Sciatic nerve (tissue), 2 donors: Measurements from ENCODE around the gene ZNF586. TPM values are rescaled to one million over a fixed set of nuclear protein-coding genes. Genes with fewer than 3 reads are reported as not detected.
A peak's percentile ranks its signal among the peaks of the same experiment; 100 is the strongest.
"Not testable (repeated sequence)": the region's sequence is repeated elsewhere in the genome, so short reads cannot be mapped to it uniquely, and the experiment has no call there.

Experiments used
- ATAC-seq: fragments of 200-7000 bp; cut with Tn5 transposase; one replicate; pipeline ENCODE4 v1.9.1; 2020; ENCODE audit warnings: mild to moderate bottlenecking, moderate library complexity
- DNase-seq: peaks from one replicate; pipeline ENCODE4 v3.0.0-alpha.2; 2020; ENCODE audit warnings: low spot score
- intact Hi-C: fragments of 100-400 bp; cut with DNase I; formaldehyde crosslinking; loops from one replicate; pipeline ENCODE4 v1.14.2; 2022
- total RNA-seq: library from RNA; stranded (reverse); fragmentation: NEBNext Ultra II Directional; extraction: Animal tissue kit (Norgen Biotek cat#: 25700); gene quantifications from one replicate; pipeline ENCODE4 v1.2.1, GENCODE V29; 2021
- donor health status: DM: no; HTN: no; CAD: no.
- donor health status: DM: no; HTN: no; CAD: no.

Gene ZNF586
- 20.0 TPM for total RNA-seq

DNA sequence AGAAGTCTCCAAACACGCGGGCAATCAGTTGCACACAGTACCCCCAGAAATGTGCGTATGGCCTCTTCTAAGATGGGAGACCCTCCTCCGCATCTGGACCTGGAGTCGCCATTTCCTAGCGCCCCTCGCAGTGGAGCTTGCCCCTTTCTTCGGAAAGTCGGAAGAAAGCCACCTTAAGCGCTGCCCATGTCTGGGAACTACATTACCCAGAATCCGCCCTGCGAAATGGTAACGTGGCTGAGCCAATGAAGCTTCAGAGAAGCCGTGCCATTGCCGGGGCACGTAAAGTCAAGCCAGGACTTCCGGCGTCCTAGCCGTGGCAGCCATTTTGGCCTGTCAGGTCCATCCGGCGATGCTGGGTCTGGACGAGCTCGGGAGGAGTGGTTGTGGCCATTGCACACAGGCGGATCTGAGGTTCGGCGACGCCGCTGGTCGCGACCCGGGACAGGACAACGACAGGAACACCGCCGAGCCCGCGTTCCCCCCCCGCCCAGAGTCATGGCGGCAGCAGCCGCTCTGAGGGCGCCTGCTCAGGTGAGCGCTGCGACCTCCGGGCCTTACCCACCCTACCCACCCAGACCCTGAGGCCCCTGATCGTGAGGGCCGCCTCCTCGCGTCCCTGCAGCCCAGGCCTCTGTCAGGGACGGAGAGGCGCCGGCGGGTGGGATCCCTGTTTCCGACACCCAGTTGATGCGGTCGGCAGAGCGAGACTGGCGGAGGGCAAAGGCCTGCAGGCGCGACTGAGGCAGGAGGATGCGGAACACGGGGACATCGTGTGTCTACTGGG lies at the start of gene ZNF586:
Gene ZNF586, plus strand, starts transcription at position 332 of the 787 bp plus-strand sequence. Its CDS starts 167 bp downstream, at position 499.
- intact Hi-C loops, result no loop called here
- peak; percentile 100 for ATAC-seq

DNA sequence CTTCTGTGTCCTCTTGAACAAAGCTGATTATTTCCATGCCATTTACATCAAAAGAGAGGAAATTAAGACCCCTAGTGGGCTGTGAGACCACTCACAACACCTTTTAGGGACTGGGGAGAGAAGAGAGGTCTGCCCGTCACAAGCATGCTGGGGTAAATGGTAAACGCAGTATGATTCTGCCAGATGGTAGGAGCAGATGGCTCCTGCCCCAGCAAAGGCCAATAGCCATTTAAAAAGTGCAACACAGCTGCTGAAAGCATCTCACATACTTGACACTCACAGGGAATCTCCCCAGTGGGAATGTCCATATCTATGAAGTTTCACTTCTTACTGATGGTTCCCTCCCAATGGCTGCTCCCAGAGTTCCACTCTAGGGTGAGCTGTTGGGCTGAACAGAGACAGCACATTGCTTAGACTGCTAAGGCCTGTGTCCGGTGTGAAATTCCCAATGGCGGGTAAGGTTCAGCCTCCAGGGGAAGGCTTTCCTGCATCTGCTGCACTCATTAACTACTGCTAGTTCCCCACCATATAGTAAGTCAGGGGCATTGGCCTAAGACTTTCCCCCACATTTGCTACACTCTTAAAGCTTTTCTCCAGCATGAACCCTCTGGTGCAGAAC lies 49.5 kb upstream of the ZNF586 start:
- ATAC-seq (no peak), DNase-seq (no peak)
- intact Hi-C loops, result loop anchor here (5.0 to 10.0 kb wide), 2 partner anchors 1525 to 1933 kb away; partner anchors contain the start of gene ZSCAN5B

More for the DNA sequence above, at the start of gene ZNF586:
- DNase-seq, result peak; percentile 90

DNA sequence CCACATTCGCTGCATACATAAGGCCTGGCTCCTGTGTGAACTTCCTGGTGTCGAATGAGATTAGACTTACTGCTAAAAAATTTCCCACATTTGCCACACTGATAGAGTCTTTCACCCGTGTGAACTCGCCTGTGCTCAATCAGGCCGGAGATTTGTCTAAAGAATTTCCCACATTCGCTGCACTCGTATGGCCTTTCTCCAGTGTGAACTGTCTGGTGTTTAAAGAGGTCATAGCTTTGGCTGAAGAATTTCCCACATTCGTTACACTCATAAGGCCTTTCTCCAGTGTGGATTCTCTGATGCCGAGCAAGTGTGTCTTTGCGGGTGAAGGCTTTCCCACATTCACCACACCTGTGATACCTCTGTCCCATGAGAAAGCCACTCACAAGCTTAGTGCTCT lies 48.6 kb upstream of the ZNF586 start:
- ATAC-seq (no peak), DNase-seq (no peak)
- intact Hi-C loops, result no loop called here

DNA sequence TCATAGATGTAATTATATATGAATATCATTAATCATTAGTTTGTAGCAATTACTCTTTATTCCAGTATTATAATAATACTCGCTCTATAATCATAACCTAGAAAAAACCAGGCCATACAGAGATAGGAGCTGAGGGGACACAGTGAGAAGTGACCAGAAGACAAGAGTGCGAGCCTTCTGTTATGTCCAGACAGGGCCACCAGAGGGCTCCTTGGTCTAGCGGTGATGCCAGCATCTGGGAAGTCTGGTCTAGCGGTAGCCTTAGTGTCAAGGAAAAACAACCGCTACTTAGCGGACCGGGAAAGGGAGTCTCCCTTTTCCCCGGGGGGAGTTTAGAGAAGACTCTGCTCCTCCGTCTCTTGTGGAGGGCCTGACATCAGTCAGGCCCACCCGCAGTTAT lies 31.2 kb upstream of the ZNF586 start:
- intact Hi-C loops, ATAC-seq, DNase-seq: not testable (repeated sequence)

DNA sequence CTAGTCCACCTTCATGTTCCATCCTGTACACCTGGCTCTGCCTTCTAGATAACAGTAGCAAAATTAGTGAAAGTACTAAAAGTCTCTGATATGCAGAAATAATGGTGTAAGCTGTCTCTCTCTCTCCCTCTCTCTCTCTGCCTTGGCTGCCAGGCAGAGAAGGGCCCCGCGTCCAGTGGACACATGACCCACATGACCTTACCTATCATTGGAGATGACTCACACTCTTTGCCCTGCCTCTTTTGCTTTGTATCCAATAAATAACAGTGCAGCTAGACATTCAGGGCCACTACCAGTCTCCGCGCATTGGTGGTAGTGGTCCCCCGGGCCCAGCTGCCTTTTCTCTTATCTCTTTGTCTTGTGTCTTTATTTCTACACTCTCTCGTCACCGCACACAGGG lies 30.7 kb upstream of the ZNF586 start:
- ATAC-seq, DNase-seq, intact Hi-C loops: not testable (repeated sequence)

DNA sequence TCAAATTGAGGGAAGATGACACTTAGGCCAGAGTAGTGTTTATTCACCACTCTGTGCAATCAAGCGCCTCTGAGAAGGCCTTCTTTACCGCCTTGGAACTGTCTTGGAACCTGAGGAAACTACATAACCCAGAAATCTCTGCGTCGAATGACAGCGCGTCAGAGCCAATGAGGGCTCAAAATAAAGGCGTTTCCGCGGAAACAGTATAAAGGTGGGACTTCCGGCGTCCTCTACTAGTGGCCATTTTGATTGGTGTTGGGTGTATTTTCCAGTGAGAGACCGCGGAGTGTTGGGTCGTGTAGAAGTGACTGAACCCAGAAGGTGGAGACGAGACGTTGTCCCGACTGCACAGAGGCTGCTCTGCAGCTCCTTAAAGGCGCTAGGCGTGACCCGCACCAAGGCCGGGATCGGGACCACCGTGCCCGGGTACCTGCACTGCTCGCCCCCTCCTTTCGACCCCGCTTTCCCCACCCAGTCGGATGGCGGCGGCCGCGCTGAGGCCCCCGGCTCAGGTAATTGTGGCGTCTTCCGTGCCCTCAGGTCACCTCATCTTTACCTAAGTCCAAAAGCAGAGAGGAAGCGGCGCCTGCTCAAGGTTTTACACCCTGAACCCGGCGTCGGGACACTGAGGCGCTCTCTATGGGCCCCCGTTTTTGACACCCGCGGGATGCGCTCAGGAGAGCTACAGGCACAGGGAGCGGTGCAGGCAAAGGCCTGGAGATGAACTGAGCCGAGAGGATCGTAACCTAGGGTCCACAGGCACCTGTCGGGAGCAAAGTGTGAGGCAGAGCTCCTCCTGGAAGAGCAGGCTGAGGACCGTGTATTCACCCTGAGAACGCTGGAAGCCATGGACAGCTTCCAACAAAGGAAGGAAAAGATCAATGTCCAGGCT lies 22.6 kb upstream of the ZNF586 start, which contains the start of gene ZNF776:
Gene ZNF776, plus strand, starts transcription at position 236 of the 892 bp plus-strand sequence. Its CDS starts 244 bp downstream, at position 480.
- intact Hi-C loops, result no loop called here
- DNase-seq (peak; percentile 86), ATAC-seq (peak; percentile 100)

DNA sequence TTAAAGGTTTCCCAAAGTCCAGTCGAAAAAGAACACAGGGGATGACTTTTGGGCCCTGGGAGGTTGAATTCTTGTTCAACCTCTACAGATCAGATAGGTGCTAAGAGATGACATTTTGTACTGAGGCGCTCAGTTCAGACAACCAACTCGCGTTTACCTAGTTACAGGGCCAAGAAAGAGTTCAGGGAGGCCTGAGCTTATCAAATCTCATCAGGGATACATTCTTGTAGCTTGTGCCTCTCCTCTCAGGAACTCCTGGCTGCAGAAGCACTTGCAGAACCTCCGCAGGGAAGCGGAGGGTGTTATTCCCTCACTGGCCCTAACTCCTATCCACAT lies 22.0 kb upstream of the ZNF586 start:
- DNase-seq (no peak), ATAC-seq (no peak)
- intact Hi-C loops, result no loop called here

DNA sequence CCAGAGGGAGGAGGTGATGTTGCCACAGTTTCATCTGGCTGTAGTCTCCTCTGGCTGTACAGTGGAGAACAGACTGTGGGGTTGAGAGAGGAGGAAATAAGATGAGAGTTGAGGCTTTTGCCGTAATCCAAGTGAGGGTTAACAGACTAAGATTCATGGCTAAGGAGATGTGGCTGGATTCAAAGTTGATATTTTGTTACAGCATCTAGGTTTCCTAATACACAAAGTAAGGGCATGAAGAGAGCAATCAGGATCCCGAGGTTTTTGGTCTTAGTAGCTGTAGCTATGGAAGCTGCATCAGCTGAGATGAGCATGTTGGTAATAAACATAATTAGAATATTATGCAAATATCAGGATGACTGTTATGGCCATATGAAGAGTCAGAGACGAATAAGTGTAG lies 21.4 kb upstream of the ZNF586 start:
- intact Hi-C loops, result no loop called here
- ATAC-seq (no peak), DNase-seq (no peak)

DNA sequence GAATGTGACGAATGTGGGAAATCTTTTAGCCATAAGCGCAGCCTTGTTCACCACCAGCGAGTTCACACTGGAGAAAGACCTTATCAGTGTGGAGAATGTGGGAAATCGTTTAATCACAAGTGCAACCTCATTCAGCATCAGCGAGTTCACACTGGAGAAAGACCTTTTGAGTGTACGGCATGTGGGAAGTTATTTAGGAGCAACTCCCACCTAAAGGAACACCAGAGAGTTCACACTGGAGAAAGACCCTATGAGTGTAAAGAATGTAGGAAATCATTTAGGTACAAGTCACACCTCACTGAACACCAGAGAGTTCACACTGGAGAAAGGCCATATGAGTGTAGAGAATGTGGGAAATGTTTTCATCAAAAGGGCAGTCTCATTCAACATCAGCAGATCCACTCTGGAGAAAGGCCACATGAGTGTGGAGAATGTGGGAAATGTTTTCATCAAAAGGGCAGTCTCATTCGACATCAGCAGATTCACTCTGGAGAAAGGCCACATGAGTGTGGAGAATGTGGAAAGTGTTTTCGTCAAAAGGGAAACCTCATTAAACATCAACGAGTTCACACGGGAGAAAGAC lies 15.3 kb upstream of the ZNF586 start:
- DNase-seq (no peak), ATAC-seq (no peak)
- intact Hi-C loops, result no loop called here

DNA sequence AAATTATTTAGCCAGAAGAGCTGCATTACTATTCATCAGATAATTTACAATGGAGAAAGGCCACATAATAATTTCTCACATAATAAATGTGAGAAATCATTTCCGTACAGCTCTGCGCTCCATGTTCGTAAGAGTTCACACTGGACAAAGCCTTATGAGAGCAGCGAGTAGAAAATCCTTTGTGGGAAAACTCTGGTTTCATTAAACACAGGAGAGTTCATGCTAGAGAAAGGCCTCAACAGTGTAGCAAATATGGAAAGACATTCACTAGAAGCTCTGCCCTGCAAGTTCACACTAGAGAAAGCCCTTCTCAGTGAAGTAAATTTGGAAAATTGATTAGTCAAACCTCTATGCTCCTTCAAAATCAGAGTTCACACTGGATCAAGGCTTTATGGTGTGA lies 14.4 kb upstream of the ZNF586 start:
- no peak for ATAC-seq
- no peak for DNase-seq
- intact Hi-C loops, result no loop called here

DNA sequence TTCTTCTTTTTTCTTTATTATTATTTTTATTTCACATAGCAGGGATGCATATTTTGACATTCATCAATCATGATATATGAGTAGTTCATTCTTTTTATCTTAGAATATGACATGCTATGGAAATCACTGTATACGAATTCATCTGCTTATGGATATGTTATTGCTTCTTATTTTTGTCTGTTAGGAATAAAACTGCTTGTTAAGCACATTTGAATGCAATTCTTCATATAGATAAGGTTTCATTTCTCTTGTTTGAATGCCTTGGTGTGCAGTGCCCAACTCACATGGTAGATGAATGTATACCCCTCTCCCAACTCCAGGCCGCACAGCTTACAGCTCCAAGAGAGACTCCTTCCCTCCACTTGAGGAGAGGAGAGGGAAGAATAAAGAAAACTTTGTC lies 11.5 kb upstream of the ZNF586 start:
- DNase-seq (no peak), ATAC-seq (no peak)
- intact Hi-C loops, result no loop called here

DNA sequence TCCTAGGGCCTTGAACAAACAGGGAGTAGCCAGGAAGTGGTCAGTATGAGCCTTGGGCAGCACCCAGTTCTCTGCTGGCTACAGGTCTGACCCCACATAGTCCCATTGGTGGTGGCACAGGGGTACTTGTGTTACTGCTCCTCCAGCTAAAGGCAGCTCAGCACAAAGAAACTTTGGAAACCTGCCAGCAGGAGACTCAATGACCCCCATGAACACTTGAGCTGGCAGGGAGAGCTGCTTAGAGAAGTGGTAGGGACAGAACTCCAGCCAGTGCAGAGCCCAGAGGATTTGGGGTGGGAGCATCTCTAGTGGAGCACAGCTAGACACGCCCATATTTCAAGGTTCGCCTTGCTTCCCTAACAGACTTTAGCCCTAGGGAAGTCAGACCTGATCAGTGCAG lies 10.4 kb upstream of the ZNF586 start:
- intact Hi-C loops, result no loop called here
- no peak for DNase-seq
- ATAC-seq, result no peak

DNA sequence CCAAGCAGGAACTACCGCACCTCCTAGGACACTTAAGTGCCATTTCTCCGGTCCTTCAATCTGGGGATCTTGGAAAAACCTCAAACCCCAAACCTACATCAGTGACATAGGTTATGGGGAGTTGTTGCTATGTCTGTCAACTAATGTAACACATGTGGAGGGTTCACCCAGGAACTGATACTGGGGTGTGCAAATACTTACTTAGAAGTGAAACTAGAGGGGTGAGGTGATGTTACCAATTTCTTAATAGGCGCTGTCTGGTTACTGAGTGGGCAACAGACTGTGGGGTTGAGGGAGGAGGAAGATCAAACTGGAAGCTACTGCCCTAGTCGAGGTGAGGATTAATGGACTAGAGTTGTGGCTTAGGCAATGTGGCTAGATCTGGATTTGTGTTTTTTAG lies 1.9 kb downstream of the ZNF586 start:
- ATAC-seq (no peak), DNase-seq (no peak)
- intact Hi-C loops, result no loop called here

DNA sequence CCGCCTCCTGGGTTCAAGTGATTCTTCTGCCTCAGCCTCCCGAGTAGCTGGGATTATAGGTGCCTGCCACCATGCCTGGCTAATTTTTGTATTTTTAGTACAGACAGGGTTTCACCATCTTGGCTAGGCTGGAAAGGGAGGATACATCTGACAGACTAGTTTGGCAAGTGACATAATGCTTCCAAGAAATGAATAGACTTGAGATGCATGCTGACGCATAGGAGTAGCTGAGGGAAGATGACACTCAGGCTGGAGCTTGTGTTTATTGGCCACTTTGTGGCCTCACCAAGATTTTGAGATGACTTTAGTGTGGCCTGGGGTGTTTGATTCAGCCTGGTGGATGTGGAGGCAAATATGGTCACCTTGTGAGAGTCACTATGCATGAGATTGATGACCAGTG lies 4.0 kb downstream of the ZNF586 start:
- ATAC-seq, result no peak
- intact Hi-C loops, result no loop called here
- DNase-seq, result no peak

DNA sequence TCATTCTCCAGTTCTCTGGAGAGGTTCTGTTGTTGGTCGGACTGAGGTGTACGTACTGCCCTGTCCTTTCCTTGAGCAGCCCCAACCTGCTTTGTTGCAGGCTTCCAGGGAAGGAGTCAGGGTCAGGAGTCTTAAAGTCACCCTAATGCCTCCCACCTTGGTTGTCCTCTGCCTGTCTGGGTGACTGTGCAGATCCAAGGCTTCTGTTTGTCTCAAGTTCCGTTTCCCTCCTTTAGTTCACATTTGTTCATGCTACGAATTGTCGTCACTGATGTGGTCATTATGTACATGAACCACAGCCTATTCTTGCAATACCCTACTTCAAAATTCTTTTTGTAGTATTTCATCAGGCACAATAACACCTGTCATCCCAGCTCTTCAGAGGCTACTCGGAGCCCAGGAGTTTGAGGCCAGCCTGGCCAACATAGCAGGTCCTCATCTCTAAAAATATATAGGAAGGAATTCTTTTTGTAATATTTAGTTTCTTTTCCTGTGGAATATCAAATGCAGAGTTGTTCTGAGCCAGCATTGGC lies 7.4 kb downstream of the ZNF586 start:
- intact Hi-C loops, result no loop called here
- ATAC-seq (no peak), DNase-seq (no peak)

DNA sequence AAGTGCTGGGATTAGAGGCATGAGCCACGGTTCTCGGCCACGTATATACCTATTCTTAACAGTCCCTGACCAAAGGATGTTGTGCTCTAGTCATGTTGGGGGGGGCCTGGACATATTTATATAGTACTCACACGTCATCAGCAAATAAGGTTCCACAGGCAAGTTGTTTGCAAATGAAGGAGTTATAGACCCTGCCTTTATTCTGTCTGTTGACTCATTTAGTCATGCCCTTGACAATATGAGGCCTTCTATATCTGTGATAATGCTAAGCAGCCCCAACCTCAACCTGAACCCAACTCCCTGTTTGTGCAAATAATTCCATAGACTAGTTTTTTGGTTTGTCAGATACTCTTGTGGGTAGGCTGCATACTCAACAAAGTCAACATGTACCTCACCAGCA lies 8.9 kb downstream of the ZNF586 start:
- DNase-seq (no peak), ATAC-seq (no peak)
- intact Hi-C loops, result no loop called here

DNA sequence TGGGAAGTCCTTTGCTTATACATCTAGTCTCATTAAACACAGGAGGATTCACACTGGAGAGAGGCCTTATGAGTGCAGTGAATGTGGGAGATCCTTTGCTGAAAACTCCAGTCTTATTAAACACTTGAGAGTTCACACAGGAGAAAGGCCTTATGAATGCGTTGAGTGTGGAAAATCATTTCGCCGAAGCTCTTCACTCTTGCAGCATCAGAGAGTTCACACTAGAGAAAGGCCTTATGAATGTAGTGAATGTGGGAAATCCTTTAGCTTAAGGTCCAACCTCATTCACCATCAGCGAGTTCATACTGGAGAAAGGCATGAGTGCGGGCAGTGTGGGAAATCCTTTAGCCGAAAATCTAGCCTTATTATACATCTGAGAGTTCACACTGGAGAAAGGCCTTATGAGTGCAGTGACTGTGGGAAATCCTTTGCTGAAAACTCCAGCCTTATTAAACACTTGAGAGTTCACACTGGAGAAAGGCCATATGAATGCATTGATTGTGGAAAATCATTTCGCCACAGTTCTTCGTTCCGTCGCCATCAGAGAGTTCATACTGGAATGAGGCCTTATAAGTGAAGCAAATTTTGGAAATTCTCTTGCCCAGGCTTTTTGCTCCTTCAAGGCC lies 9.9 kb downstream of the ZNF586 start:
- ATAC-seq (no peak), DNase-seq (no peak)
- intact Hi-C loops, result no loop called here

DNA sequence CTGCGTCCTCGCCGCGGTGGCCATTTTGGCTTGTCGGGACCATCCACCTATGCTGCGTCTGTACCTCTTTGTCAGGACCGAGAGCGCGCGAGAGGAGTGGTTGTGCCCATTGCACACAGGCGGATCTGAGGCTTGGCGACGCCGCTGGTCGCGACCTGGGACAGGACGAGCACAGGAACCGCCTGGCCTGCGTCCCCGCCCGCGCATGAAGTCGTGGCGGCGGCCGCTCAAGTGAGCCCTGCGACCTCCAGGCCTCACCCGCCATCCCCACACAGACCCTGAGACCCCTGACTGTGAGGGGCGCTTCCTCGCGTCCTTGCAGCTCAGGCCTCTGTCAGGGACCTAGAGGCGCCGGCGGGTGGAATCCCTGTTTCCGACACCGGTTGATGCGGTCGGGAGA lies 16.8 kb downstream of the ZNF586 start:
- DNase-seq (no peak), ATAC-seq (no peak)
- intact Hi-C loops, result no loop called here

DNA sequence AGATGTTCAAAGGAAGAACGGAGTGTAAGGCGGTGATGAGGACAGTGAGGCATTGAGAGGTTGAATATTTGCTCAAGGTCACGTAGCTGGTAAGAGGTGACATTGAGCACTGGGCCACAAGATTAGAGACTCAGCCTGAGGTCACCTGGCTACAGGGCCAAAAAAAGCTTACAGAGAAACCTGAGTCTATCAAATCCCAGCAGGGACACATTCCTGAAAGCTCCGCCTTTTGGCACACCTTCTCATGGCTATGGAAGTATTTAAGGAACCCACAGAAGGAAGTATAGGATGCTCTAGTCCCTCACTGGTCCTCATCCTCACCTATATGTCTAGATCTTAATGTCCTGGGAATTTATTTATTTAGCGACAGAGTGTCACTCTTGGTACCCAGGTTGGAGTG lies 17.4 kb downstream of the ZNF586 start:
- ATAC-seq (no peak), DNase-seq (no peak)
- intact Hi-C loops, result no loop called here
